Sigmoid colon (tissue), 4 donors: ENCODE measurements around the gene SIM2.

ENCODE experiments used
- POLR2A ChIP-seq, 2 donors: fragments of 450-650 bp; IDR thresholded peaks; one replicate each; pipeline ENCODE4 v1.6.1; 2016; ENCODE audit warnings: antibody characterized with exemption in 2 of 2, mild to moderate bottlenecking in 2 of 2, moderate library complexity in 2 of 2
- POLR2AphosphoS5 ChIP-seq, 4 donors: sonication (generic); formaldehyde crosslinking; IDR thresholded peaks; one replicate each; pipeline ENCODE4 v1.6.1; 2017; ENCODE audit warnings: antibody characterized with exemption in 4 of 4

DNA sequence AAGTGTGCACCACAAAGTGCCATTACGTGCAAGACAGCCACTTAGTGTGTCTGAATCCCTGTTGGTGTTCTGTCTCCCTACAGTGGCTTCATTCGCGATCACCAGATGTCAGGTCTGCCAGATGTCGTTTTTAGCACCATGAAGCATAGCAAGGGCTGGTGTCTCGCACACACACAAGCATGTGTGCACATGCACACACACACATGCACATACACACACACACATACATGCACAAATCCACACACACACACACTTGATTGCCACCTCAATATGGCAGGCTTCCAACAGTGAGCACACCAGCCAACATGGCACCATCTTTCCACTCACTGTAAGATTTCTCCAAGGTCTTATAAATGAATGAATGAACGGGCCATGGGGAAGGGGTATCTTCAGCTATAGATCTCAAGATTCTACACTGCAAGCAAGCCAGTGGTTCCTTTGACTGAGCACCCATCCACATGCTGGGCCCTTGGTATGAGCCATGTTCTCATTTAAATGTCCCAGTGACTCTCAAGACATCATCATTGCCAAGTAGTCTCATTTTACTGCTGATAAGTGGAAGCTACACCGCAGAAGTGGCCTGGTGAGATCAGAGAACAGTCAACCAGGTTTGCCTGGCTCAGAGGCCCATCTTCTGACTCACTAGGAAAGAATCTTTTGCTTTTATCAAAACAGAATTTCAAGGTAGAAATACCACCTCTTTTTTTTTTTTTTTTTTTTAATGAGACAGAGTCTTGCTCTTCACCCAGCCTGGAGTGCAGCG, 84.9 kb downstream of the SIM2 start:
- TF ChIP-seq POLR2A (IDR thresholded peaks at IDR 0.05), result no peak
- TF ChIP-seq POLR2AphosphoS5 (IDR thresholded peaks at IDR 0.05), result no peak
